Measurements from ENCODE around the gene VPS26C. TPM values are rescaled to one million over a fixed set of nuclear protein-coding genes. Genes with fewer than 3 reads are reported as not detected.

The VPS26C gene
- total RNA-seq, 1 donor: 63.0 TPM

DNA sequence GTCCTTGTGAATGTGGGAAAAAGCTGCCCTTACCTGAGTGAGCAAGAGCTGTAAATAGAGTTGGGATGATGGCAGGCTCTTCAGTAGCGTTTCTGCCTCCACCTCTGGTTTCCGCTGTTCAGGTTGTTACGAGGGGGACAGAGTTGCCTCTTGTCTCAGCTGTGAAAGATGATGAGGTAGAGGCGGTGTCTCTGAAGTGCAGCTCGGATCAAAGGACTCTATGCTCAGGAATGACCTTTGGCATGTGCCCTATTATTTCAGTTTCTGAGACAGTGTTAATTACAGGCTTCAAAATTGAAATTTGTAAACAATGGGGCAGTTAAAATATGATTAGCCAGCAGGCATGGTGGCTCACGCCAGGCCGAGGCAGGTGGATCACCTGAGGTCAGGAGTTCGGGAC lies 70.3 kb downstream of the VPS26C start:
- no peak for DNase-seq (ENCODE audit: low read depth)
- H3K4me3 ChIP-seq (ENCODE audit: low read depth, low read length): no peak overlapping the region
- TF ChIP-seq, protein P1, sequence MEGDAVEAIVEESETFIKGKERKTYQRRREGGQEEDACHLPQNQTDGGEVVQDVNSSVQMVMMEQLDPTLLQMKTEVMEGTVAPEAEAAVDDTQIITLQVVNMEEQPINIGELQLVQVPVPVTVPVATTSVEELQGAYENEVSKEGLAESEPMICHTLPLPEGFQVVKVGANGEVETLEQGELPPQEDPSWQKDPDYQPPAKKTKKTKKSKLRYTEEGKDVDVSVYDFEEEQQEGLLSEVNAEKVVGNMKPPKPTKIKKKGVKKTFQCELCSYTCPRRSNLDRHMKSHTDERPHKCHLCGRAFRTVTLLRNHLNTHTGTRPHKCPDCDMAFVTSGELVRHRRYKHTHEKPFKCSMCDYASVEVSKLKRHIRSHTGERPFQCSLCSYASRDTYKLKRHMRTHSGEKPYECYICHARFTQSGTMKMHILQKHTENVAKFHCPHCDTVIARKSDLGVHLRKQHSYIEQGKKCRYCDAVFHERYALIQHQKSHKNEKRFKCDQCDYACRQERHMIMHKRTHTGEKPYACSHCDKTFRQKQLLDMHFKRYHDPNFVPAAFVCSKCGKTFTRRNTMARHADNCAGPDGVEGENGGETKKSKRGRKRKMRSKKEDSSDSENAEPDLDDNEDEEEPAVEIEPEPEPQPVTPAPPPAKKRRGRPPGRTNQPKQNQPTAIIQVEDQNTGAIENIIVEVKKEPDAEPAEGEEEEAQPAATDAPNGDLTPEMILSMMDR (IDR thresholded peaks at IDR 0.05; ENCODE audit: insufficient read depth, low read depth, low read length): no peak

DNA sequence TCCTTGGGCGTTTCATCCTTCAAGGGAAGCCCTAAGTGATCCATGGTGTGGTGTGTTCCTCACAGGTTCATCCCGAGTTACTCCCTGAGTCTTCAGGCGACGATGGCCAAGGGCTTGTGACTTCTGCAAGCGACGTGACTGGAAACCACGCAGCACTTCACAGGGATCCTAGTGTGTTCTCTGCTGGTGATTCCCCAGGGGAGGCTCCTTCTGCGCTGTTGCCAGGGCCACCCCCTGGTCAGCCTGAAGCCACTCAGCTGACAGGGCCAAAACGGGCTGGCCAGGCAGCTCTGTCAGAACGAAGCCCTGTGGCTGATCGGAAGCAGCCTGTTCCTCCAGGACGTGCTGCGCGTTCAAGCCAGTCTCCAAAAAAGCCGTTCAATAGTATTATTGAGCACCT lies 71.5 kb downstream of the VPS26C start:
- H3K4me3 ChIP-seq (ENCODE audit: low read depth, low read length): no peak overlapping the region
- TF ChIP-seq, protein P1 (IDR thresholded peaks at IDR 0.05; ENCODE audit: insufficient read depth, low read depth, low read length): no peak
- DNase-seq (ENCODE audit: low read depth): no peak

DNA sequence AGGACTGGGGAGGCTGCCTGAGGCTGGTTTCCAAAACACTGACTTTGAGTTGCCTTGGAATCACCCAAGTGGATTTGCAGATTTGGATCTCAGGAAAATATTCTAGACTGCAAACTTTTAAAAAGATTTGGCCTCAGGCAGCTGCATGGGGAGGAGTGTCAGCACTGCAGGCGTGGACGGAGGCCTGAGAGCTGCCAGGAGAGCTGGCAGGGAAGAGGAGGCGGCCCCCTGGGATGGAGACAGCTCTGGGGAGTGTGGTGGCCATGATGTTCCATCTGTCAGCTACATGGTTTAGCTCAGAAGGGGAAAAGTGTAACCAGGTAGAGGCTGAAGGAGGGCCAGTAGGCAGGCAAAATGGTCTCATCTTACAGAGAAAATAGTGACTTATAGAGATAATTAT lies 72.1 kb downstream of the VPS26C start:
- TF ChIP-seq, protein P1 (IDR thresholded peaks at IDR 0.05; ENCODE audit: insufficient read depth, low read depth, low read length): no peak
- DNase-seq (ENCODE audit: low read depth): no peak

DNA sequence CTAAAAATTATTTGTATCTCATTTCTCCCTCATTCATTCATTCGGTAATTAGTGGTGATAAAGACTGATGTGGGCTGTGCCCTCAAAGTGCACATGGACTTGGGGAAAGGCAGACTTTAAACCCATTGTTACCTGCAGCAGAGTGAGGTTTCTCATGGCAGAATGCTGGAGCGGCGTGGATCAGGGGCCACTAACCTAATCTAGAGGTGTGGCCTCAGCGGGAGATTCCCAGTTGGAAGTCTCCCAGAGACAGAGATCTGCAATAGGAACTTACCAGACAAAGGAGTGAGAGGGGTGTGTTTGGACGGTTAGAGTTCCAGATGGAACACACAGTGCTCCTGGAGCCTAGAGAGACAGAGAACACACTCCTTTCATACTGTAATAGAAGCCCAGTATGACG lies 73.5 kb downstream of the VPS26C start:
- H3K4me3 ChIP-seq (ENCODE audit: low read depth, low read length): no peak overlapping the region
- DNase-seq (ENCODE audit: low read depth): no peak
- TF ChIP-seq, protein P1 (IDR thresholded peaks at IDR 0.05; ENCODE audit: insufficient read depth, low read depth, low read length): no peak

More for the DNA sequence above, 72.1 kb downstream of the VPS26C start:
- H3K4me3 ChIP-seq (ENCODE audit: low read depth, low read length): no peak overlapping the region

DNA sequence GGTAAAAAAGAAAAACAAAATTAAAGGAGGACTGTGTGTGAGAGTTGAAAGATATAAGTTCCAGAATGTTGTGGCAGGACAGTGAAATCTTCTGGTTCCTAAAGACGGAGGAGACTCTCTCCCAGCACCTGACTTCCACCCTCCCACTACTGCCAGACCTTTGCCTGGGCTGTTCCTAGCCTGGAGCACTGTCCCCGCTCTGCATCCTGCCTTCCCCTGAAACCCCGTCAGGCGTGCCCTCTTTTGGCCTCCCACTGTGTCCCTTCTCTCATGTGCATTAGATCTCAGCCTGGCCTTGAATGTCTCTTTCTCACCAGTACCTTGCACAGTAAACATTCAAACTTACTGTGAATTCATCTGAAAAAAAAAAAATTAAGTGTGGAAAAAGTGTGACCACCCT lies 74.1 kb downstream of the VPS26C start:
- DNase-seq (ENCODE audit: low read depth): no peak
- TF ChIP-seq, protein P1 (IDR thresholded peaks at IDR 0.05; ENCODE audit: insufficient read depth, low read depth, low read length): no peak
- H3K4me3 ChIP-seq (ENCODE audit: low read depth, low read length): no peak overlapping the region

DNA sequence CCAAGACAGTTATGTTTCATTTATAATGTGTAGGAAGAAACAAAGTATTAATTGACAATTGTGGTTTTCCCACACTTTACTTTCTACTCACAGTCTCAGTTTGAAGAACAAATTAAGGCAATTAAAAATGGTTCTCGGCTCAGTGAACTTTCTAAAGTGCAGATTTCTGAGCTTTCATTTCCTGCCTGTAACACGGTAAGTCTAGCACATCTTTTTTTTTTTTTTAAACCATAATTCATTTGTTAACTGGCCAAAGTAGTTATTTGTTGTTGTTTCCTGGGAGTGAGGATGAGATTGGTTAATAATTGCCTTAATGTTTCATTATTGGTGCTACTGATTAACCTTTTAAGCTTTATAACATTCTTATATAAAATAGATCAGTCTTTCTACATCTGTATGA lies 75.1 kb downstream of the VPS26C start:
- TF ChIP-seq, protein P1 (IDR thresholded peaks at IDR 0.05; ENCODE audit: insufficient read depth, low read depth, low read length): no peak
- H3K4me3 ChIP-seq (ENCODE audit: low read depth, low read length): no peak overlapping the region
- no peak for DNase-seq (ENCODE audit: low read depth)

DNA sequence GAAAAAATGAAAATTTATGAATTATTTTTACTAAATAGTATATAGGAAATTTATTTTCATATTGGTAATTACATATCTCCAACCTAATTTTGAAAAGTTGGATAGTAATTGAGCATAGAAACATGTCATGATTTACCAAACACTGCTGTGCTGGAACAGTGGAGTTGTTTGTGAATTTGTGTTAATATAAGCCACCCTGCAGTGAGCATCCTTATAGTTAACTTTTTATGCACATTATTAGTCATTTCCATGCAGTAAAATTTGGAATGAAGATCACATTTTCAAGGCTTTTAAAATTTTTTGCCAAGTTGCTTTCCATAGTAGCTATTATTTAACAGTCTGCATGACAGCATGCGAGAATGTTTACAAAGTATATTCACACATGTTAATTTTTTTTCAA lies 78.3 kb downstream of the VPS26C start:
- DNase-seq (ENCODE audit: low read depth): no peak
- TF ChIP-seq, protein P1 (IDR thresholded peaks at IDR 0.05; ENCODE audit: insufficient read depth, low read depth, low read length): no peak
- no peak overlapping the region for H3K4me3 ChIP-seq (ENCODE audit: low read depth, low read length)
